H1 (cell line): ENCODE results near the gene CCDC141. TPM values are rescaled to one million over a fixed set of nuclear protein-coding genes. Genes with fewer than 3 reads are reported as not detected.

Experiments
- CTCF ChIA-PET: fragments of 300-600 bp; sonication (Branson Sonifier 250); formaldehyde crosslinking; loops from one replicate; lab custom pipeline; 2021; ENCODE audit not compliant: partially characterized antibody; lab: Charles Lee
- POLR2A ChIA-PET: fragments of 300-600 bp; sonication (Branson Sonifier 250); formaldehyde crosslinking; loops from one replicate; lab custom pipeline; 2021; ENCODE audit warnings: inconsistent platforms; ENCODE audit not compliant: partially characterized antibody; lab: Charles Lee
- DNase-seq, 2 experiments: peaks; one replicate each; pipeline versions ENCODE4 v3.0.0 to v3.0.0-alpha.2; 2010 to 2022; ENCODE audit warnings: low spot score in 2 of 2, low read depth in 1 of 2, mixed read lengths in 1 of 2
- FAIRE-seq: peaks from 2 replicates; lab custom pipeline; 2011; peaks lifted over from hg19 to GRCh38; lab: Jason Lieb, UNC
- H2AFZ ChIP-seq: 2 replicates; pipeline ENCODE4 v1.8.1; 2012; ENCODE audit warnings: low read length, inconsistent platforms
- H2AK5ac ChIP-seq: 2 replicates; pipeline ENCODE4 v1.6.1; 2013; ENCODE audit warnings: low read depth, low read length
- H2BK120ac ChIP-seq: replicated peaks from 2 replicates; pipeline ENCODE3; 2013; ENCODE audit warnings: low read depth, low read length, inconsistent platforms
- H2BK12ac ChIP-seq: 2 replicates; pipeline ENCODE4 v1.6.1; 2013; ENCODE audit warnings: low read depth, low read length
- H2BK15ac ChIP-seq: 2 replicates; pipeline ENCODE4 v1.6.1; 2013; ENCODE audit warnings: low read length
- H2BK20ac ChIP-seq: 2 replicates; pipeline ENCODE4 v1.6.1; 2013; ENCODE audit warnings: low read length
- H2BK5ac ChIP-seq: 2 replicates; pipeline ENCODE4 v1.6.1; 2013; ENCODE audit warnings: low read depth, low read length
- H3K14ac ChIP-seq: 2 replicates; pipeline ENCODE4 v1.6.1; 2013; ENCODE audit warnings: inconsistent platforms; ENCODE audit not compliant: insufficient read length
- H3K18ac ChIP-seq: 2 replicates; pipeline ENCODE4 v1.6.1; 2013; ENCODE audit warnings: low read length; ENCODE audit errors: extremely low read depth
- H3K23ac ChIP-seq: 2 replicates; pipeline ENCODE4 v1.6.1; 2013; ENCODE audit warnings: inconsistent platforms; ENCODE audit not compliant: insufficient read length
- H3K23me2 ChIP-seq: 2 replicates; pipeline ENCODE4 v1.6.1; 2013; ENCODE audit warnings: low read depth, low read length
- H3K27ac ChIP-seq: 2 replicates; pipeline ENCODE4 v1.6.1; 2011; ENCODE audit warnings: low read depth, low read length, inconsistent platforms
- H3K27me3 ChIP-seq, 4 experiments: replicated peaks in 1 of 4; 1 replicate in 1 of 4; 2 replicates in 3 of 4; pipeline versions ENCODE4 v1.6.1 to v1.8.1; 2011 to 2013; ENCODE audit warnings: low read length in 3 of 4, mild to moderate bottlenecking in 3 of 4, inconsistent platforms in 2 of 4, mixed read lengths in 2 of 4, moderate library complexity in 1 of 4; ENCODE audit not compliant: control insufficient read depth in 3 of 4, insufficient read depth in 3 of 4; ENCODE audit errors: extremely low read depth in 1 of 4
- H3K36me3 ChIP-seq, 4 experiments: 2 replicates each; pipeline versions ENCODE4 v1.6.1 to v1.8.1; 2011 to 2013; ENCODE audit warnings: mild to moderate bottlenecking in 4 of 4, low read length in 3 of 4, moderate library complexity in 2 of 4, control low read depth in 1 of 4, inconsistent platforms in 1 of 4; ENCODE audit not compliant: insufficient read depth in 4 of 4, control insufficient read depth in 2 of 4
- H3K4ac ChIP-seq: replicated peaks from 2 replicates; pipeline ENCODE3; 2013; ENCODE audit warnings: low read length, low read depth, mixed read lengths, inconsistent platforms; ENCODE audit not compliant: insufficient read length
- H3K4me1 ChIP-seq, 4 experiments: replicated peaks in 1 of 4; 1 replicate in 1 of 4; 2 replicates in 3 of 4; pipeline versions ENCODE4 v1.6.1 to v1.8.1; 2011 to 2013; ENCODE audit warnings: low read length in 3 of 4, inconsistent platforms in 2 of 4, mixed read lengths in 1 of 4; ENCODE audit not compliant: insufficient read depth in 4 of 4, control insufficient read depth in 3 of 4
- H3K4me2 ChIP-seq, 2 experiments: 2 replicates each; pipeline versions ENCODE4 v1.6.1 to v1.8.1; 2011 to 2013; ENCODE audit warnings: low read depth in 2 of 2, low read length in 2 of 2, control low read depth in 1 of 2, inconsistent platforms in 1 of 2, mild to moderate bottlenecking in 1 of 2; ENCODE audit not compliant: insufficient read depth in 1 of 2
- H3K4me3 ChIP-seq, 4 experiments: fragments of 200-600, 300-600 bp in 1 of 4; sonication (generic), shearing (Covaris generic), sonication (Bioruptor Twin) in 1 of 4; 2 replicates each; pipeline versions ENCODE4 v1.5.1 to v1.8.1; 2011 to 2016; ENCODE audit warnings: low read length in 4 of 4, low read depth in 3 of 4, control low read depth in 2 of 4, inconsistent platforms in 2 of 4, mild to moderate bottlenecking in 2 of 4, mixed read lengths in 1 of 4, moderate library complexity in 1 of 4; ENCODE audit not compliant: insufficient read depth in 2 of 4; ENCODE audit errors: extremely low read depth in 1 of 4
- H3K56ac ChIP-seq: replicated peaks from 2 replicates; pipeline ENCODE3; 2013; ENCODE audit warnings: low read depth, mild to moderate bottlenecking, mixed read lengths, low read length, inconsistent platforms; ENCODE audit not compliant: insufficient read length
- H3K79me1 ChIP-seq: 2 replicates; pipeline ENCODE4 v1.6.1; 2013; ENCODE audit warnings: low read depth, low read length, control low read depth
- H3K79me2 ChIP-seq, 2 experiments: 2 replicates each; pipeline versions ENCODE4 v1.6.1 to v1.8.1; 2012 to 2013; ENCODE audit warnings: low read length in 2 of 2, mild to moderate bottlenecking in 2 of 2, inconsistent platforms in 1 of 2; ENCODE audit not compliant: insufficient read depth in 2 of 2, control insufficient read depth in 1 of 2
- H3K9ac ChIP-seq, 4 experiments: replicated peaks in 1 of 4; 1 replicate in 1 of 4; 2 replicates in 3 of 4; pipeline versions ENCODE4 v1.6.1 to v1.8.1; 2011 to 2013; ENCODE audit warnings: low read depth in 3 of 4, low read length in 3 of 4, control low read depth in 2 of 4, mild to moderate bottlenecking in 2 of 4, moderate library complexity in 2 of 4, inconsistent platforms in 1 of 4; ENCODE audit errors: extremely low read depth in 1 of 4
- H3K9me3 ChIP-seq, 2 experiments: 2 replicates each; pipeline versions ENCODE4 v1.6.1 to v1.8.1; 2012 to 2013; ENCODE audit warnings: mild to moderate bottlenecking in 2 of 2, moderate library complexity in 2 of 2, control low read depth in 1 of 2, inconsistent platforms in 1 of 2, low read depth in 1 of 2, low read length in 1 of 2, mixed read lengths in 1 of 2; ENCODE audit not compliant: insufficient read depth in 2 of 2
- H4K20me1 ChIP-seq, 2 experiments: replicated peaks in 1 of 2; 2 replicates each; pipeline versions ENCODE3 to v1.8.1; 2011 to 2013; ENCODE audit warnings: inconsistent platforms in 2 of 2, low read length in 2 of 2, mild to moderate bottlenecking in 1 of 2; ENCODE audit not compliant: insufficient read depth in 2 of 2, control insufficient read depth in 1 of 2
- H4K5ac ChIP-seq: 2 replicates; pipeline ENCODE4 v1.6.1; 2013; ENCODE audit warnings: low read length, low read depth, mixed read lengths, inconsistent platforms; ENCODE audit not compliant: insufficient read length
- H4K8ac ChIP-seq: 2 replicates; pipeline ENCODE4 v1.8.0; 2013; ENCODE audit warnings: mild to moderate bottlenecking, moderate library complexity, low read length, inconsistent platforms; ENCODE audit not compliant: insufficient read depth; ENCODE audit errors: extremely low read depth
- H4K91ac ChIP-seq: replicated peaks from 2 replicates; pipeline ENCODE3; 2013; ENCODE audit warnings: low read length, mixed read lengths, inconsistent platforms; ENCODE audit not compliant: insufficient read length
- ATF2 ChIP-seq: IDR thresholded peaks from 2 replicates; pipeline ENCODE4 v1.6.1; 2012; ENCODE audit warnings: low read length, inconsistent platforms
- BCL11A ChIP-seq, 2 experiments: IDR thresholded peaks; one replicate each; pipeline ENCODE4 v1.6.1; 2011; ENCODE audit warnings: low read depth in 2 of 2, low read length in 2 of 2, mild to moderate bottlenecking in 2 of 2
- EZH2 ChIP-seq: fragments of 200-600 bp; sonication (generic); IDR thresholded peaks from 2 replicates; pipeline ENCODE4 v1.7.1; 2012; ENCODE audit warnings: low read depth, mild to moderate bottlenecking, moderate library complexity, low read length, inconsistent platforms; ENCODE audit not compliant: severe bottlenecking
- GABPA ChIP-seq: IDR thresholded peaks from 2 replicates; pipeline ENCODE4 v1.6.1; 2011; ENCODE audit warnings: mild to moderate bottlenecking, low read length, moderate library complexity, borderline replicate concordance; ENCODE audit not compliant: insufficient read depth
- PHF8 ChIP-seq: fragments of 200-600 bp; sonication (generic); conservative IDR thresholded peaks from 2 replicates; pipeline ENCODE4 v1.7.1; 2012; ENCODE audit warnings: low read depth, mild to moderate bottlenecking, inconsistent platforms, low read length, moderate library complexity
- SIN3A ChIP-seq, 2 experiments: IDR thresholded peaks in 1 of 2; conservative IDR thresholded peaks in 1 of 2; 2 replicates each; pipeline ENCODE4 v1.6.1; 2011 to 2012; ENCODE audit warnings: low read length in 2 of 2, improper control_type of control experiment in 1 of 2, low read depth in 1 of 2, mild to moderate bottlenecking in 1 of 2
- USF2 ChIP-seq: IDR thresholded peaks from 2 replicates; pipeline ENCODE4 v1.6.1; 2011; ENCODE audit warnings: low read length, improper control_type of control experiment
- WGBS, 2 experiments: shearing (Covaris generic) in 1 of 2; methylation state at CpG; one replicate each; pipeline versions ENCODE4 v1.1.6 to v1.1.7; 2013 to 2015; ENCODE audit warnings: low lambda C conversion rate in 2 of 2, mixed read lengths in 2 of 2, inconsistent platforms in 1 of 2, low coverage in 1 of 2, missing lambda C conversion rate in 1 of 2; ENCODE audit not compliant: insufficient replicate concordance in 2 of 2, insufficient coverage in 1 of 2, insufficient read length in 1 of 2; ENCODE audit errors: extremely low coverage in 1 of 2, missing lambda C conversion rate in 1 of 2; 5-methylcytosine and 5-hydroxymethylcytosine counted together
- polyA plus RNA-seq, 7 experiments: library from polyadenylated mRNA; depleted of rRNA in 3 of 7; stranded (reverse) in 5 of 7; unstranded in 2 of 7; fragments of >200 nt in 5 of 7; fragments of 200-250 nt in 2 of 7; gene quantifications; 1 replicate in 5 of 7; 2 replicates in 1 of 7; 4 replicates in 1 of 7; pipeline versions ENCODE4 v1.2.1 to v1.2.3, GENCODE V29; 2011 to 2013; ENCODE audit warnings: missing spikeins in 2 of 7, mixed read lengths in 2 of 7
- total RNA-seq: library from RNA; stranded (reverse); fragmentation: NEBNext Ultra II Directional; extraction: Animal tissue kit (Norgen Biotek cat#: 25700); gene quantifications from 2 replicates; pipeline ENCODE4 v1.2.1, GENCODE V29; 2021
- TF ChIP-seq, protein P1 (sequence below): IDR thresholded peaks from 2 replicates; pipeline ENCODE4 v1.6.1; 2012; ENCODE audit warnings: inconsistent platforms

Gene CCDC141
- total and polyA plus RNA-seq, 2 of the 8 experiments (the other 6 are each of a cell fraction or from before 2014, with no cell fraction given), result 0.56 to 21.6 TPM

- TF ChIP-seq USF2, result no peak
- TF ChIP-seq GABPA, result no peak
- no peak for TF ChIP-seq BCL11A (IDR thresholded peaks at IDR 0.05; ENCODE audit: low read depth in 2 of 2, low read length in 2 of 2)
- TF ChIP-seq PHF8, result no peak
- TF ChIP-seq ATF2, result no peak
- TF ChIP-seq, protein P1, sequence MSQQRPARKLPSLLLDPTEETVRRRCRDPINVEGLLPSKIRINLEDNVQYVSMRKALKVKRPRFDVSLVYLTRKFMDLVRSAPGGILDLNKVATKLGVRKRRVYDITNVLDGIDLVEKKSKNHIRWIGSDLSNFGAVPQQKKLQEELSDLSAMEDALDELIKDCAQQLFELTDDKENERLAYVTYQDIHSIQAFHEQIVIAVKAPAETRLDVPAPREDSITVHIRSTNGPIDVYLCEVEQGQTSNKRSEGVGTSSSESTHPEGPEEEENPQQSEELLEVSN, result no peak
- no peak for TF ChIP-seq EZH2
- TF ChIP-seq SIN3A (conservative IDR thresholded peaks at IDR 0.05 in 1 of 2, IDR thresholded peaks at IDR 0.05 in 1 of 2; ENCODE audit: low read depth in 1 of 2, low read length in 2 of 2), result no peak
- TF ChIP-seq, all 59 proteins: peak for 0
- H3K4ac ChIP-seq, result no peak overlapping the region
- H2BK15ac ChIP-seq, result no peak overlapping the region
- no peak overlapping the region for H4K5ac ChIP-seq
- H2AK5ac ChIP-seq, result no peak overlapping the region
- H3K23ac ChIP-seq, result no peak overlapping the region
- H4K8ac ChIP-seq, result no peak overlapping the region
- H2BK12ac ChIP-seq, result no peak overlapping the region
- no peak for DNase-seq
- H3K9ac ChIP-seq, result no peak overlapping the region
- H3K56ac ChIP-seq, result no peak overlapping the region
- H3K14ac ChIP-seq, result no peak overlapping the region
- H2BK5ac ChIP-seq, result no peak overlapping the region
- H3K4me1 ChIP-seq, result peaks cover 0 to 4% (median 0%) of the 10 kb centered on the region in 4 experiments; a peak in 2 of 7 replicates
- no peak overlapping the region for H3K27ac ChIP-seq
- H3K79me2 ChIP-seq, result no peaks in the 10 kb centered on the region
- H4K20me1 ChIP-seq, result no peaks in the 10 kb centered on the region
- H2BK120ac ChIP-seq, result no peak overlapping the region
- H3K4me2 ChIP-seq, result no peak overlapping the region
- CTCF ChIA-PET, result interaction anchor here (0.7 to 1.4 kb wide), 6 partner anchors 23 to 189 kb away, joined by 3 to 7 read pairs (median 3); no protein-coding TSS in a partner anchor
- no peak overlapping the region for H2AFZ ChIP-seq
- 84% methylated on average over 6 of the region's 6 CpGs; no CpG with 5 or more reads in 1 of the 2 experiments for WGBS, 2 experiments
- H3K23me2 ChIP-seq, result no peaks in the 10 kb centered on the region
- H3K9me3 ChIP-seq, result no peaks in the 10 kb centered on the region
- no peak overlapping the region for H3K4me3 ChIP-seq
- no peak overlapping the region for H4K91ac ChIP-seq
- FAIRE-seq, result no peak
- no peaks in the 10 kb centered on the region for H3K79me1 ChIP-seq
- no peaks in the 10 kb centered on the region for H3K27me3 ChIP-seq
- H2BK20ac ChIP-seq, result no peak overlapping the region
- POLR2A ChIA-PET, result no interaction called here
- H3K36me3 ChIP-seq, result no peaks in the 10 kb centered on the region
- no peak overlapping the region for H3K18ac ChIP-seq
These were observed 167.1 kb downstream of the CCDC141 start for GRCh38 chr2:178882666-178883440.
